H1 (cell line): ENCODE measurements around the gene CT47A1. TPM values are rescaled to one million over a fixed set of nuclear protein-coding genes. Genes with fewer than 3 reads are reported as not detected.

Experiments used
- BRCA1 ChIP-seq: IDR thresholded peaks from 2 replicates; pipeline ENCODE4 v1.6.1; 2012; ENCODE audit warnings: low read depth, low read length, improper control_type of control experiment
- EGR1 ChIP-seq: IDR thresholded peaks from 2 replicates; pipeline ENCODE4 v1.6.1; 2011; ENCODE audit warnings: low read depth, low read length, borderline replicate concordance
- JUN ChIP-seq: IDR thresholded peaks from 2 replicates; pipeline ENCODE4 v1.6.1; 2011; ENCODE audit warnings: low read depth, mild to moderate bottlenecking, improper control_type of control experiment, low read length
- NANOG ChIP-seq: IDR thresholded peaks from 2 replicates; pipeline ENCODE4 v1.6.1; 2011; ENCODE audit warnings: low read length, low read depth, mild to moderate bottlenecking, inconsistent platforms; ENCODE audit not compliant: insufficient read depth, poor library complexity, severe bottlenecking
- SRF ChIP-seq: IDR thresholded peaks from 2 replicates; pipeline ENCODE4 v1.6.1; 2011; ENCODE audit warnings: mild to moderate bottlenecking, low read depth, low read length, moderate library complexity
- polyA plus RNA-seq, 7 experiments: library from polyadenylated mRNA; depleted of rRNA in 3 of 7; stranded (reverse) in 5 of 7; unstranded in 2 of 7; fragments of >200 nt in 5 of 7; fragments of 200-250 nt in 2 of 7; gene quantifications; 1 replicate in 5 of 7; 2 replicates in 1 of 7; 4 replicates in 1 of 7; pipeline versions ENCODE4 v1.2.1 to v1.2.3, GENCODE V29; 2011 to 2013; ENCODE audit warnings: missing spikeins in 2 of 7, mixed read lengths in 2 of 7
- total RNA-seq: library from RNA; stranded (reverse); fragmentation: NEBNext Ultra II Directional; extraction: Animal tissue kit (Norgen Biotek cat#: 25700); gene quantifications from 2 replicates; pipeline ENCODE4 v1.2.1, GENCODE V29; 2021
- TF ChIP-seq, protein P1 (sequence below): fragments of 300-600 bp; sonication (generic); IDR thresholded peaks from 2 replicates; pipeline ENCODE4 v1.7.1; 2012; ENCODE audit warnings: low read length, moderate library complexity, mild to moderate bottlenecking, inconsistent platforms; ENCODE audit not compliant: insufficient replicate concordance

CT47A1 gene
- total and polyA plus RNA-seq, 2 of the 8 experiments (the other 6 are each of a cell fraction or from before 2014, with no cell fraction given), result not detected

DNA sequence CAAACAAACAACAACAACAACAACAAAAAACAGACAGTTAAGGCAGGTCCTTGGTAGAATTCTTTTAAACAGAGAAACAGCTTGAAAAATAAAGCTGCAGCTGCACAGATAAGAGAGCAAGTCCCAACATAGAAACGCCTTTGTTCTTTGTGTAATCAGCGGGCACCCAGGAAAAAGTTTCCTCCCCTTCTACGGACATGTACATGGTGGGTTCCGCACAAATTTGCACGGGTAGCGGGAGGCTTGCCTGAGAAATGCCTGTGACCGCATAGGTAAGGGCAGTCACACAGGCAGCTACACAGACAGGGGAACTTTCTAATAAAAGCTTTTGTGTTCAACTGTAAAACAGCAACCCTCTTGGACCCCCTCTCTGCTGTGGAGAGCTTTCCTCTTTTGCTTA, 25.7 kb upstream of the CT47A1 start (continued):
- TF ChIP-seq, protein P1, sequence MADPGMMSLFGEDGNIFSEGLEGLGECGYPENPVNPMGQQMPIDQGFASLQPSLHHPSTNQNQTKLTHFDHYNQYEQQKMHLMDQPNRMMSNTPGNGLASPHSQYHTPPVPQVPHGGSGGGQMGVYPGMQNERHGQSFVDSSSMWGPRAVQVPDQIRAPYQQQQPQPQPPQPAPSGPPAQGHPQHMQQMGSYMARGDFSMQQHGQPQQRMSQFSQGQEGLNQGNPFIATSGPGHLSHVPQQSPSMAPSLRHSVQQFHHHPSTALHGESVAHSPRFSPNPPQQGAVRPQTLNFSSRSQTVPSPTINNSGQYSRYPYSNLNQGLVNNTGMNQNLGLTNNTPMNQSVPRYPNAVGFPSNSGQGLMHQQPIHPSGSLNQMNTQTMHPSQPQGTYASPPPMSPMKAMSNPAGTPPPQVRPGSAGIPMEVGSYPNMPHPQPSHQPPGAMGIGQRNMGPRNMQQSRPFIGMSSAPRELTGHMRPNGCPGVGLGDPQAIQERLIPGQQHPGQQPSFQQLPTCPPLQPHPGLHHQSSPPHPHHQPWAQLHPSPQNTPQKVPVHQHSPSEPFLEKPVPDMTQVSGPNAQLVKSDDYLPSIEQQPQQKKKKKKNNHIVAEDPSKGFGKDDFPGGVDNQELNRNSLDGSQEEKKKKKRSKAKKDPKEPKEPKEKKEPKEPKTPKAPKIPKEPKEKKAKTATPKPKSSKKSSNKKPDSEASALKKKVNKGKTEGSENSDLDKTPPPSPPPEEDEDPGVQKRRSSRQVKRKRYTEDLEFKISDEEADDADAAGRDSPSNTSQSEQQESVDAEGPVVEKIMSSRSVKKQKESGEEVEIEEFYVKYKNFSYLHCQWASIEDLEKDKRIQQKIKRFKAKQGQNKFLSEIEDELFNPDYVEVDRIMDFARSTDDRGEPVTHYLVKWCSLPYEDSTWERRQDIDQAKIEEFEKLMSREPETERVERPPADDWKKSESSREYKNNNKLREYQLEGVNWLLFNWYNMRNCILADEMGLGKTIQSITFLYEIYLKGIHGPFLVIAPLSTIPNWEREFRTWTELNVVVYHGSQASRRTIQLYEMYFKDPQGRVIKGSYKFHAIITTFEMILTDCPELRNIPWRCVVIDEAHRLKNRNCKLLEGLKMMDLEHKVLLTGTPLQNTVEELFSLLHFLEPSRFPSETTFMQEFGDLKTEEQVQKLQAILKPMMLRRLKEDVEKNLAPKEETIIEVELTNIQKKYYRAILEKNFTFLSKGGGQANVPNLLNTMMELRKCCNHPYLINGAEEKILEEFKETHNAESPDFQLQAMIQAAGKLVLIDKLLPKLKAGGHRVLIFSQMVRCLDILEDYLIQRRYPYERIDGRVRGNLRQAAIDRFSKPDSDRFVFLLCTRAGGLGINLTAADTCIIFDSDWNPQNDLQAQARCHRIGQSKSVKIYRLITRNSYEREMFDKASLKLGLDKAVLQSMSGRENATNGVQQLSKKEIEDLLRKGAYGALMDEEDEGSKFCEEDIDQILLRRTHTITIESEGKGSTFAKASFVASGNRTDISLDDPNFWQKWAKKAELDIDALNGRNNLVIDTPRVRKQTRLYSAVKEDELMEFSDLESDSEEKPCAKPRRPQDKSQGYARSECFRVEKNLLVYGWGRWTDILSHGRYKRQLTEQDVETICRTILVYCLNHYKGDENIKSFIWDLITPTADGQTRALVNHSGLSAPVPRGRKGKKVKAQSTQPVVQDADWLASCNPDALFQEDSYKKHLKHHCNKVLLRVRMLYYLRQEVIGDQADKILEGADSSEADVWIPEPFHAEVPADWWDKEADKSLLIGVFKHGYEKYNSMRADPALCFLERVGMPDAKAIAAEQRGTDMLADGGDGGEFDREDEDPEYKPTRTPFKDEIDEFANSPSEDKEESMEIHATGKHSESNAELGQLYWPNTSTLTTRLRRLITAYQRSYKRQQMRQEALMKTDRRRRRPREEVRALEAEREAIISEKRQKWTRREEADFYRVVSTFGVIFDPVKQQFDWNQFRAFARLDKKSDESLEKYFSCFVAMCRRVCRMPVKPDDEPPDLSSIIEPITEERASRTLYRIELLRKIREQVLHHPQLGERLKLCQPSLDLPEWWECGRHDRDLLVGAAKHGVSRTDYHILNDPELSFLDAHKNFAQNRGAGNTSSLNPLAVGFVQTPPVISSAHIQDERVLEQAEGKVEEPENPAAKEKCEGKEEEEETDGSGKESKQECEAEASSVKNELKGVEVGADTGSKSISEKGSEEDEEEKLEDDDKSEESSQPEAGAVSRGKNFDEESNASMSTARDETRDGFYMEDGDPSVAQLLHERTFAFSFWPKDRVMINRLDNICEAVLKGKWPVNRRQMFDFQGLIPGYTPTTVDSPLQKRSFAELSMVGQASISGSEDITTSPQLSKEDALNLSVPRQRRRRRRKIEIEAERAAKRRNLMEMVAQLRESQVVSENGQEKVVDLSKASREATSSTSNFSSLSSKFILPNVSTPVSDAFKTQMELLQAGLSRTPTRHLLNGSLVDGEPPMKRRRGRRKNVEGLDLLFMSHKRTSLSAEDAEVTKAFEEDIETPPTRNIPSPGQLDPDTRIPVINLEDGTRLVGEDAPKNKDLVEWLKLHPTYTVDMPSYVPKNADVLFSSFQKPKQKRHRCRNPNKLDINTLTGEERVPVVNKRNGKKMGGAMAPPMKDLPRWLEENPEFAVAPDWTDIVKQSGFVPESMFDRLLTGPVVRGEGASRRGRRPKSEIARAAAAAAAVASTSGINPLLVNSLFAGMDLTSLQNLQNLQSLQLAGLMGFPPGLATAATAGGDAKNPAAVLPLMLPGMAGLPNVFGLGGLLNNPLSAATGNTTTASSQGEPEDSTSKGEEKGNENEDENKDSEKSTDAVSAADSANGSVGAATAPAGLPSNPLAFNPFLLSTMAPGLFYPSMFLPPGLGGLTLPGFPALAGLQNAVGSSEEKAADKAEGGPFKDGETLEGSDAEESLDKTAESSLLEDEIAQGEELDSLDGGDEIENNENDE, result no peak
- TF ChIP-seq SRF (no peak), BRCA1 (no peak), EGR1 (no peak), NANOG (no peak), JUN (no peak)
